ENCODE data around the gene FGF3.

The FGF3 gene

DNA sequence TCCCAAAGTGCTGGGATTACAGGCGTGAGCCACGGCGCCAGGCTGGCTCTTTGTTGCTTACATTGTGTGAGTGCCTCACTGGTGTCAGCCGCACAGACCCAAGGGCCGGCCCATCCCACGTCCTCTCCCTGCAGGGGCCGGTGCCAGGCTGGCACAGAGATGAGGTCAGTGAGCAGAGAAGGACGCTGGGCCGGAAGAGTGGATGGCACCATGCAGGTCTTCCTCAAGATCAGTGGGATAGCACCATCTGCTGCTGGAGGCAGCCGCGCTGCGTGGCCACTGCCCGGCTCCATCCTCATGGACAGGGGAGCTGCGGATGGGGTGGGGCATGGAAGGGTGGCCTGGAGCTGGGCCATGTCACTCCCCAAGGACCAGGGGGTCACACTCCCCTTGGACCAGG, 22.1 kb downstream of the FGF3 start:
- no peak for DNase-seq (ENCODE audit: extremely low read depth, low read depth)
- TF ChIP-seq, protein P1, sequence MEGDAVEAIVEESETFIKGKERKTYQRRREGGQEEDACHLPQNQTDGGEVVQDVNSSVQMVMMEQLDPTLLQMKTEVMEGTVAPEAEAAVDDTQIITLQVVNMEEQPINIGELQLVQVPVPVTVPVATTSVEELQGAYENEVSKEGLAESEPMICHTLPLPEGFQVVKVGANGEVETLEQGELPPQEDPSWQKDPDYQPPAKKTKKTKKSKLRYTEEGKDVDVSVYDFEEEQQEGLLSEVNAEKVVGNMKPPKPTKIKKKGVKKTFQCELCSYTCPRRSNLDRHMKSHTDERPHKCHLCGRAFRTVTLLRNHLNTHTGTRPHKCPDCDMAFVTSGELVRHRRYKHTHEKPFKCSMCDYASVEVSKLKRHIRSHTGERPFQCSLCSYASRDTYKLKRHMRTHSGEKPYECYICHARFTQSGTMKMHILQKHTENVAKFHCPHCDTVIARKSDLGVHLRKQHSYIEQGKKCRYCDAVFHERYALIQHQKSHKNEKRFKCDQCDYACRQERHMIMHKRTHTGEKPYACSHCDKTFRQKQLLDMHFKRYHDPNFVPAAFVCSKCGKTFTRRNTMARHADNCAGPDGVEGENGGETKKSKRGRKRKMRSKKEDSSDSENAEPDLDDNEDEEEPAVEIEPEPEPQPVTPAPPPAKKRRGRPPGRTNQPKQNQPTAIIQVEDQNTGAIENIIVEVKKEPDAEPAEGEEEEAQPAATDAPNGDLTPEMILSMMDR (IDR thresholded peaks at IDR 0.05; ENCODE audit: low read depth, low read length): no peak

DNA sequence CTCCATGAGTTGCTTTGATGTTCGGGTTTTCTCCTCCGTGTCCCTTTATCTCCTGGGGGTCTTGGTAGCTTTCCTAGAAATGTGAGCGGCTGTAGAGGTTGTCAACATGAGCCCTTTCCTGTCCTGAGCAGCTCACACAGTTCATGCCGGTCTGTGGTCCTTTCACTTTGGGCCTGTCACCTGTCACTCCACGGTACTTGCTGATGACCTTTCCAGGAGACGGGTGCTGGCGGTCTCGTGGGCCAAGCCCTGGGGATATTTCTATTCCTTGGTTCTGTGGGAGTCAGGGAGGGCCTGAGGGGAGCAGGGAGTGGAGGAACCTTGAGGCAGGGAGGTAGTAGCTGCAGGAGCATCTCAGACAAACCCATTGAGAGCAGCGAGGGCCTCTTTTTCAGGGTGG, 23.2 kb downstream of the FGF3 start:
- no peak for DNase-seq (ENCODE audit: extremely low read depth, low read depth)
- TF ChIP-seq, protein P1 (IDR thresholded peaks at IDR 0.05; ENCODE audit: low read depth, low read length): no peak

DNA sequence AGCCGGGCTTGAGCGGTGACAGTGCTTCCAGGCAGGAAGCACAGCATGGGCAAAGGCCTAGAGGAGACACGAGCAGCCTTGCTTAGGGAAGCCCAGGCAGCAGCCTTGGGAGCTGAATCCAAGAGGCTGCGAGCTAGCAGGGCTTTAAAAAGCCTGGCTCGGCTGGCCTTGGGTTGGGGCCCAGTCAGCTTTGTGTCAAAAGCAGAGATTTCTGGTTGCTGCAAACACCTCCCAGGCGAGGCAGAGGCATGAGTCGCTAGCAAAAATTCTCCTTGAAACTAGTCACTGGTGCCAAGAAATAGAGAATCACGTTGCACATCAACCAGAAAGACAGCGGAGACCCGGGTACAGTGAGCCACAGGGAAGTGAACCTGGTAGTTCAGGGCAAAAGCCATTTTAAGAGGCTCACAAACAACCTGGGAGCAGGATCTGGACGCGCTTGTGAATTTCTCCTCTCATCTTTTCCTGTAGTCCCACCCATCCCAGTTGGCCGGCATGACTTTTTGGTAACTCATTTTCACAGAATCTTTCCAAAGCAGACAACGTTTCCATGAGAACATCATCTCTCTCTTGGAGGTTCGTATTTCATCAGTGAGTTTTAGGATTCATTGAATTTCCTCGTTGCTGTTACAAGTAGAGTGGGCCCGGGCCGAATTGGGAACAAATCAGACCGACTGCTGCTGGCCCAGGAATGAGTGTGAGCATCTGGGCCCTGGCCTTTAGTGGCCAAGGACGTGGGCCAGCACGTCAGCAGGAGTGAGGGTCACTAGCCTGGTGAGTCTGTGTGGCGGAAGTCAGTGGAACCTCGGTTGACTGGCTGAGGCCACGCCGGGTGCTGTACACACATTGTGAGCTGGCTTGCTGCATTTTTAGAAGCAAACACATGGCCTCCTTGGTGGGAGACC, 27.7 kb downstream of the FGF3 start:
- no peak for DNase-seq (ENCODE audit: extremely low read depth, low read depth)

DNA sequence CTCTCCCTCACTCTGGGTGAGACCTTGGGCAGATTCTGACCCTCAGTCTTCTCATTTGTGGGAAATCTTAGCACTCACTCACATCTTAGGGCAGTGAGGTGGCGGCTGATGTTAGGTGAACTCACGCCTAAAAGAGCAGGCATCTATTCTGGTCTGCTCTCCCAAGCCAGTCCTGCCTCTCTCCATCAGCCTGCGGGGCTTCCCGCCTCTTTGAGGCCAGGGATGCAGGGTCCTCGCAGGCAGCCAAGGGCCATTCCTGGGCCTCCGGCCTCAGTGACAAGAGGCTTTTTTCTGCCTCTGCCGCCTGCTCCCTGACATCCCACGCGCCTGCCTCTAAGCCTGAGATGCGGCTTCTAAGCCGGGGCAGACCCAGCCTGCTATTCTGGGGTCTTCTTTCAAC, 30.3 kb downstream of the FGF3 start:
- TF ChIP-seq, protein P1 (IDR thresholded peaks at IDR 0.05; ENCODE audit: low read depth, low read length): no peak
- DNase-seq (ENCODE audit: extremely low read depth, low read depth): no peak

More for the DNA sequence above, 27.7 kb downstream of the FGF3 start:
- TF ChIP-seq, protein P1 (IDR thresholded peaks at IDR 0.05; ENCODE audit: low read depth, low read length): no peak

DNA sequence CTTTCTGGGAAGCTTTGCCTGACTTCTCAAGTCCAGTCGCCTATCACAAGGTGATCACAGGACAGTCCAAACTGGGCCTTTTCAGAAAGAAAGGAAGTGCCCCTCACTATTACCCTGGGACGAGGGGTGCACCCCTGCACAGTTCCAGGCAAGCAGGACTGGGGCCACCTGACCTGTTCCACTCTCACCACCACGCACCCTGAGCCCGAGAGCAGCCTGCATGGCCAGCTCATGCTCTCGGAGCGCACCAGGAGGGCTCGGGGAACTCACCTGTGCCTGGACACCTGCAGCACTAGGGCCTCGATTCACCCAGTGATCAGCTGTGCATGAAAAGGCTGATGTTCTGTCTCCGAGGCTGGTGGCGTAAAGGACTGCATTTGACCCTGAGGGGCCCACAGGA, 31.3 kb downstream of the FGF3 start:
- DNase-seq (ENCODE audit: extremely low read depth, low read depth): no peak
- TF ChIP-seq, protein P1 (IDR thresholded peaks at IDR 0.05; ENCODE audit: low read depth, low read length): no peak

DNA sequence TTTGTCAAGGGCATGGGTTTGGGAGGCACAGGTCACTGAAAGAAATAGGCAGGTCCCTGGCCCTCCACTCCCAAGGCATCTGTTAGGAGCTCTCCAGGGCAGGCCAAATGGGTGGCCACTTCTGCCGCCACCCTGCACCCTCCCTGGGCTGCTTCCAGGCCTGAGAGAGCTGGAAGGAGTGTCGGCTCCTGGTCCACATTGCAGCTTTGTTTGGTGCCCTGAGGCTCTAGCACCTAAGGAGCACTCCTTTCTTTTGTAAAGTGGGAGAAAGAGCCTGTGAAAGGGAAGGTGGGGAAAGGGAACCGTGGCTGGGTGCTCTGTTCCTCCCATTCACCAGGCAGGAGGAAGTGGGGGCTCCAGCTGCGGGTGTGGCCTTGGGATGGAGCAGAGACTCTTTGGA, 31.8 kb downstream of the FGF3 start:
- DNase-seq (ENCODE audit: extremely low read depth, low read depth): no peak
- TF ChIP-seq, protein P1 (IDR thresholded peaks at IDR 0.05; ENCODE audit: low read depth, low read length): no peak

DNA sequence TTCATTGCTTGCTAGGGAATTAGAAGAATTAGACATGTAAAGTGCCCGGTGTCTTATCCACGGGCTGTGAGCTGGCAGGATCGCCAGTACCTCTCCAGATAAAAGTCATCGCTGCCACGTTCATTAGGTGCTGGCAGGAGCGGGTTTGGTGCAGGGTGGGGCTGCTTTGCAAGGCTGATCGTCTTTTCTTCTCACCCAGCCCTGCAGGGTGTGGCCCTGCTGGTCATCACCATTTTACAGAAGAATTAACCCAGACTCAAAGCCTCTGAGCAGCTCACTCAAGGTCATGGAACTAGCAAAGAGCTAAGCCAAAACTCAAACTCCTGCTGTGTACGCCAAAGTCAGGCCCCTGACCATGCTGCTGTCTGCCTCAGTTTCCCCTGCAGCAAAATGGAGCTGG, 38.0 kb downstream of the FGF3 start:
- TF ChIP-seq, protein P1 (IDR thresholded peaks at IDR 0.05; ENCODE audit: low read depth, low read length): no peak
- no peak for DNase-seq (ENCODE audit: extremely low read depth, low read depth)
